ENCODE results near the gene ANTXR1.
A peak's percentile ranks its signal among the peaks of the same experiment; 100 is the strongest.

Gene ANTXR1

GRCh38 chr2:69214898-69215297, 201.9 kb downstream of the ANTXR1 start:
- TF ChIP-seq OSR1 (CRISPR knock-in tag; IDR thresholded peaks at IDR 0.05) (no peak), ZNF70 (CRISPR knock-in tag; IDR thresholded peaks at IDR 0.05) (0 out of 2 replicates have a peak, but pooled peaks have one; percentile 14)
- ATAC-seq: no peak

GRCh38 chr2:69216535-69217332, 203.8 kb downstream of the ANTXR1 start:
- TF ChIP-seq TSHZ2 (CRISPR knock-in tag; IDR thresholded peaks at IDR 0.05): 0 out of 2 replicates have a peak, but pooled peaks have one; percentile 59
- TF ChIP-seq PPARA (CRISPR knock-in tag; IDR thresholded peaks at IDR 0.05; ENCODE audit: borderline replicate concordance): no peak
- TF ChIP-seq SNAI2 (CRISPR knock-in tag; IDR thresholded peaks at IDR 0.05): no peak
- TF ChIP-seq OSR1 (CRISPR knock-in tag; IDR thresholded peaks at IDR 0.05): no peak
- peak; percentile 14; the same call in 1 of the 2 replicates for TF ChIP-seq ISL1 (CRISPR knock-in tag; IDR thresholded peaks at IDR 0.05)
- no peak for TF ChIP-seq ZC3H10 (CRISPR knock-in tag; IDR thresholded peaks at IDR 0.05)
- peak; percentile 74 for ATAC-seq

GRCh38 chr2:69217333-69218080, 204.5 kb downstream of the ANTXR1 start:
- no peak for TF ChIP-seq ISL1 (CRISPR knock-in tag; IDR thresholded peaks at IDR 0.05)
- TF ChIP-seq OSR1 (CRISPR knock-in tag; IDR thresholded peaks at IDR 0.05): no peak
- TF ChIP-seq ZNF8 (CRISPR knock-in tag; IDR thresholded peaks at IDR 0.05): no peak
- TF ChIP-seq TCF4 (CRISPR knock-in tag; IDR thresholded peaks at IDR 0.05; ENCODE audit: borderline replicate concordance): no peak
- TF ChIP-seq CSRNP3 (CRISPR knock-in tag; IDR thresholded peaks at IDR 0.05): no peak
- no peak for TF ChIP-seq ARNTL (CRISPR knock-in tag; IDR thresholded peaks at IDR 0.05; ENCODE audit: borderline replicate concordance, low read depth)
- no peak for TF ChIP-seq ZFP3 (CRISPR knock-in tag; IDR thresholded peaks at IDR 0.05)
- TF ChIP-seq CSDC2 (CRISPR knock-in tag; IDR thresholded peaks at IDR 0.05): no peak
- no peak for TF ChIP-seq RARB (CRISPR knock-in tag; IDR thresholded peaks at IDR 0.05)
- no peak for TF ChIP-seq ZNF565 (CRISPR knock-in tag; conservative IDR thresholded peaks at IDR 0.05; ENCODE audit: low read depth)
- TF ChIP-seq CREB5 (CRISPR knock-in tag; IDR thresholded peaks at IDR 0.05; ENCODE audit: low read depth): no peak
- TF ChIP-seq ZFP30 (CRISPR knock-in tag; IDR thresholded peaks at IDR 0.05): no peak
- TF ChIP-seq ZNF70 (CRISPR knock-in tag; IDR thresholded peaks at IDR 0.05): no peak
- no peak for TF ChIP-seq PPARA (CRISPR knock-in tag; IDR thresholded peaks at IDR 0.05; ENCODE audit: borderline replicate concordance)

GRCh38 chr2:69221512-69221911, 208.5 kb downstream of the ANTXR1 start:
- ATAC-seq: no peak
- no peak for TF ChIP-seq GLIS3 (CRISPR knock-in tag; IDR thresholded peaks at IDR 0.05)
- TF ChIP-seq SNAI2 (CRISPR knock-in tag; IDR thresholded peaks at IDR 0.05): no peak
- TF ChIP-seq PATZ1 (CRISPR knock-in tag; IDR thresholded peaks at IDR 0.05; ENCODE audit: borderline replicate concordance): no peak
- TF ChIP-seq OSR1 (CRISPR knock-in tag; IDR thresholded peaks at IDR 0.05): no peak

More at GRCh38 chr2:69217333-69218080, 204.5 kb downstream of the ANTXR1 start:
- ATAC-seq: peak; percentile 7; the same call in 2 of the 3 replicates
